ENCODE results near the gene SFXN3.

DNA sequence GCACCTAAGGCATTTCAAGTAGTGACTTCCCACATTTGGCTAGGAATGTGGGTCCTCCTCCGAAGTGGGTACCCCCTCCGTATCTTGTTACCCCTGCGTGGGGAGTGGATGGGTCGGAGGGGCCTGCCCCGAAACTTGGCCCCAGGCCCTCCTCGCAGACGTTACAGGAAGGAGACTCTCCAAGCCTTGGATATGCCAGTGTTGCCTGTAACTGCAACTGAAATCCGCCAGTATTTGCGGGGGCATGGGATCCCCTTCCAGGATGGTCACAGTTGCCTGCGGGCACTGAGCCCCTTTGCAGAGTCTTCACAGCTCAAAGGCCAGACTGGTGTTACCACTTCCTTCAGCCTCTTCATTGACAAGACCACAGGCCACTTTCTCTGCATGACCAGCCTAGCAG is 42.9 kb upstream of the SFXN3 start:
- TF ChIP-seq CTCF (conservative IDR thresholded peaks at IDR 0.05; ENCODE audit: low read length) (no peak), EZH2phosphoT487 (IDR thresholded peaks at IDR 0.05; ENCODE audit: borderline replicate concordance, low read depth, low read length) (no peak)

Measured in OCI-LY7 (cell line).